Measurements from ENCODE around the gene SLU7. TPM values are rescaled to one million over a fixed set of nuclear protein-coding genes. Genes with fewer than 3 reads are reported as not detected.
"Not testable (repeated sequence)": the region's sequence is repeated elsewhere in the genome, so short reads cannot be mapped to it uniquely, and the experiment has no call there.

SLU7 gene
- total RNA-seq, 1 experiment from 2014 or later: 62.1 TPM

- no peak for DNase-seq (ENCODE audit: low spot score)
Measured at GRCh38 chr5:160450164-160450932, 31.5 kb upstream of the SLU7 start.

- no peak for DNase-seq (ENCODE audit: low spot score)
Measured at GRCh38 chr5:160449458-160449857, 30.6 kb upstream of the SLU7 start.

GRCh38 chr5:160448886-160449285 is 30.0 kb upstream of the SLU7 start:
- no peak for DNase-seq (ENCODE audit: low spot score)

- no peak for DNase-seq (ENCODE audit: low spot score)
Measured at GRCh38 chr5:160445751-160446150, 26.9 kb upstream of the SLU7 start.

- no peak for DNase-seq (ENCODE audit: low spot score)
Measured at GRCh38 chr5:160445132-160445531, 26.3 kb upstream of the SLU7 start.

GRCh38 chr5:160444407-160444806 is 25.5 kb upstream of the SLU7 start:
- DNase-seq (ENCODE audit: low spot score): no peak

- no peak for DNase-seq (ENCODE audit: low spot score)
Measured at GRCh38 chr5:160442824-160443431, 24.0 kb upstream of the SLU7 start.

- no peak for DNase-seq (ENCODE audit: low spot score)
Measured at GRCh38 chr5:160441311-160441781, 22.5 kb upstream of the SLU7 start.

- peak; percentile 81 for DNase-seq (ENCODE audit: low spot score)
Measured at GRCh38 chr5:160439205-160439600, 20.3 kb upstream of the SLU7 start.

GRCh38 chr5:160438316-160439204 is 19.7 kb upstream of the SLU7 start:
- DNase-seq (ENCODE audit: low spot score): peak; percentile 68

- DNase-seq (ENCODE audit: low spot score): no peak
Measured at GRCh38 chr5:160437271-160437670, 18.4 kb upstream of the SLU7 start.

- not testable (repeated sequence) for DNase-seq (ENCODE audit: low spot score)
Measured at GRCh38 chr5:160436661-160437060, 17.8 kb upstream of the SLU7 start.

GRCh38 chr5:160436017-160436416 is 17.1 kb upstream of the SLU7 start:
- DNase-seq (ENCODE audit: low spot score): no peak

GRCh38 chr5:160435532-160435931 is 16.7 kb upstream of the SLU7 start:
- DNase-seq (ENCODE audit: low spot score): no peak

- DNase-seq (ENCODE audit: low spot score): no peak
Measured at GRCh38 chr5:160434022-160434531, 15.2 kb upstream of the SLU7 start.

GRCh38 chr5:160432787-160433186 is 13.9 kb upstream of the SLU7 start:
- DNase-seq (ENCODE audit: low spot score): no peak

- DNase-seq (ENCODE audit: low spot score): no peak
Measured at GRCh38 chr5:160432196-160432595, 13.3 kb upstream of the SLU7 start.

- DNase-seq (ENCODE audit: low spot score): no peak
Measured at GRCh38 chr5:160427607-160428006, 8.7 kb upstream of the SLU7 start.

- DNase-seq (ENCODE audit: low spot score): no peak
Measured at GRCh38 chr5:160423099-160423498, 4.2 kb upstream of the SLU7 start.

GRCh38 chr5:160421625-160422258 is 2.9 kb upstream of the SLU7 start, which contains the start of gene PTTG1:
Gene PTTG1, plus strand, starts transcription at chr5:160421855. Its CDS starts 458 bp downstream, at chr5:160422313.
- peak; percentile 95 for DNase-seq (ENCODE audit: low spot score)

GRCh38 chr5:160420331-160420610 is 1.4 kb upstream of the SLU7 start:
- DNase-seq (ENCODE audit: low spot score): no peak

All from A172 (cell line).